ENCODE measurements around the gene FOXE3.
A peak's percentile ranks its signal among the peaks of the same experiment; 100 is the strongest.

The FOXE3 gene

GRCh38 chr1:47406966-47407365 lies 9.1 kb upstream of the FOXE3 start:
- DNase-seq = no peak

DNA sequence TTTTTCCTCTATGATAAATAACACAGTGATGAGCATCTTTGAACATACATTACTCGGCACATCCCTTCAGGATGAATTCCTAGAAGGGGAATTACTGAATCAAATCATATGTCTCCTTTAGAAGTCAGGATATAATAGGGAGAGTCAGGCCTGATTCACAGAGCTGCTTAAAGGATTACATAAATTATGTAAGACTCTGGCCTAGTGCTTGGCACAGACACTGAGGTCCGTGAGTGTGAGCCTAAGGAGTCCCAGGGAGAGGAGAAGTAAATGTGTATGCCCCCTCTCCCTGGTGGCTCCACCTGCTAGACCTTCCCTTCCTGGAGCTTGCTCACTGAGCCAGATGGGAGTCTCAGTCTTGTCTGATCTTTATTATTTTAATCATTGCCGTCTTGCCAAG lies 8.6 kb upstream of the FOXE3 start:
- no peak for DNase-seq

GRCh38 chr1:47409311-47410067 lies 6.6 kb upstream of the FOXE3 start:
- DNase-seq = no peak

GRCh38 chr1:47410068-47410455 lies 6.0 kb upstream of the FOXE3 start:
- DNase-seq = no peak

- DNase-seq = no peak
Measured at GRCh38 chr1:47411436-47411835, 4.6 kb upstream of the FOXE3 start.

DNA sequence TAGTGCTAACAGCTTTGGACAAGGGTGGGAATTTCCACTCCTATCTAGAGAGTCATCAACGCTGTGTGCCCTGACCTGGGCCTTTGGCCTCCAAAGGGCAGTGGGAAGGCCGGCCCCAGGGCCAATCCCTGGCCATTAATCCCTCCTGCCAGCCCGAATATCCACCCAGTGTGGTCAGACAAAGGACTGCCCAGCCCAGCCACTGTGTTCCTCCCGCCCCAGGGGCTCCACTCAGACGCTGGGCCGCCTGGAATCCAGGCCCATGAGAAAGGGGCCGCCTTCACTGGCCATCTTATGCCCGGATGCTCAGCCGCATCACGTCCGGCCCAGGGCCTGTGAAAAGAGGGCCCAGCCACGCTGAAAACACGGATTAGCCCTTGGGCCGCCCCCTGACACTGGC lies 3.6 kb upstream of the FOXE3 start:
- no peak for DNase-seq

GRCh38 chr1:47416319-47417169 lies 459 bp downstream of the FOXE3 start:
- no peak for DNase-seq

GRCh38 chr1:47417170-47418044 lies 1.3 kb downstream of the FOXE3 start:
- DNase-seq = no peak

DNA sequence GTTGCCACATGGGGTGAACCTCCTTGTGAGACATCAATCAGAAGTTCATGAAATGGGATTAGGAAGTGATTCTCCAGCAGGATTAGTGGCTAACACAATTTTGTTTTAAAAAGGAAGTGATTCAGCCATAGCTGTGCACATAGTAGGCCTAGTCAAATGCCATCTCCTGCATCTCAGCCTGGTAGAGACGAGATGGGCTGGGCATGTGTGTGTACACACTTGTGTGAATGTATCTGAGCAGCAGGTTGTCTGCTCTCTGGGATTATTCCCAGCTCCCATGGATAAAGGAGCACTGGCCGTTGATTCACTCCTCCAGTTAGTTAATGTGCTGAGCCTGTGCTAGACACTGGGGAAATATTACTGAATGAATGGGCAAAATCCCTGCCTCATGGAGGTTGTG lies 2.0 kb downstream of the FOXE3 start:
- no peak for DNase-seq

- DNase-seq = no peak
Measured at GRCh38 chr1:47418681-47419325, 2.7 kb downstream of the FOXE3 start.

- no peak for DNase-seq
Measured at GRCh38 chr1:47420547-47420946, 4.5 kb downstream of the FOXE3 start.

GRCh38 chr1:47423872-47424271 lies 7.8 kb downstream of the FOXE3 start:
- no peak for DNase-seq

DNA sequence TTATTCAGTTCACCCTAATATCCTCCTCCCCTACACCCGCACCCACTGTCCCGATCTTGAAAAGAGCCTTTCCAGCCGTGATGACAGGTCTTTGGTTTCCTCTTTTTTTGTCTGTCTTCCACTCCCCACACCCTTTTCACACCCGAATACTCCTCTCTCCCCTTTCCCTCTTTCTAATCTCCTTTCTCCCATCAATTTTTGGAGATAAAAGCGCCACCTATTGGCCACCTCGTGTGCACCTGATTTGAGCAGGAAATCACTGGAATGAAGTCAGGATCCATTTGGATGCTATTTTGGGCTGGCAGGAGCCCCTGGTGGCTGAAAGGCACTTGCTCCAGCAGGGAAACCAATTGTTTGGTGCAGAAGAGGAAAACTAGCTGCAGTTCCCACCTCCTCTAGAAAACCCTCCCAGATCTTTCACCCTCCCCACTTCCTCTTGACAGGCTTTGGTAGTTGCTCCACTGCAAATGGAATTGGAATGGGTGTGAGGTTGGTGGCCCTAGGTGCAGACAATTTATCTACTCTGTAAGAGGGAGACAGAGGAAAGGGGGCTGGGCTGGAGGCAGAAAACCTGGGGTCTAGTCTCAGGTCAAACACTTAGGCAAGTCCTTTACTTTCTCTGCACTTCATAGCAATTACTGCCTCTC lies 8.4 kb downstream of the FOXE3 start:
- peak; percentile 35 for DNase-seq

- DNase-seq = no peak
Measured at GRCh38 chr1:47431534-47431933, 15.4 kb downstream of the FOXE3 start.

DNA sequence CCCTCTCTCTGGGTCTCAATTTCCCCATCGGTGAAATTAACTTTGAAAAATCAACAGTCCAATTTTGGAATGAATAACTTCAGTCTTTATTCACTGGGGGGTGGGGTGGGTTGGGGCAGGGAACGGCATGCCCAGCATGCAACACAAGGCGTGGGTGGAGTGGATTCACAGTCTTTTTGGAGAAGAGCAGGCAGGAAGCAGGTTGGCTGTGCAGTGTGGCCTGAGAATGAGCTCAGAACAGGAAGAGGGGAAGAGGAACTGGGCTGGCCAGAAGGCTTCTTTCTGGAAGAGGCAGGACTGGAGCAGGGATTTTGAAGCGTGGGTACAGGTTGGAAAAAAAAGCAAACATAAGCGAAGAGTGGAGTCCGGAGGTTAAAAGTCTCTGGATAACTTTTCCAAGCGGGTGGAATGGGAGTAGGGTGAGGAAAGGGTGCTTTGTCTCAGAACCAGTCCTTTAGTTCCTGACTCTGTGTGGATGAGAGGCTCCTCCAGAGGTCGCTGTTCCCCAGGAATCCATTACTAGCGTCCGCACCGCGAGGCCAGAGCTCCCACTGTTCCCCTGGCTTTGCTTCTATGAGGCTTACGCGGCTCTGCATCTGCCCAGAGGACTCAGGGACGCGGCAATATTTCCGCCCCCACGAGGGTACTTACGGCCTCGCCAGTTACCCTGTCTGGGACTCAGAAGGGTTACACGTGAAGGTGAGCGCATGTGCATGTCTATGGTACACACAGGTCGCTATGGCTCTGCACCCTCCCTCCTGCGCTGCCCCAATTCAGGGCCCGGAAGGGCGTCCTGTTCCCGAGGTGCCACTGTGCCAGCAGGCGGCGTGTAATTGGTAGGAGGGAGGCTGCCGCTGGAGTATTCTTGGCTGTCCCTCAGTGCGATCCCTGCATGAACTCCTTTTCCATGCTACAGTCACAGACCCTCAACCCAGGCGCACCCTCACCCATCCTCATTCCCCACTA lies 16.3 kb downstream of the FOXE3 start:
- peak; percentile 2 for DNase-seq

DNA sequence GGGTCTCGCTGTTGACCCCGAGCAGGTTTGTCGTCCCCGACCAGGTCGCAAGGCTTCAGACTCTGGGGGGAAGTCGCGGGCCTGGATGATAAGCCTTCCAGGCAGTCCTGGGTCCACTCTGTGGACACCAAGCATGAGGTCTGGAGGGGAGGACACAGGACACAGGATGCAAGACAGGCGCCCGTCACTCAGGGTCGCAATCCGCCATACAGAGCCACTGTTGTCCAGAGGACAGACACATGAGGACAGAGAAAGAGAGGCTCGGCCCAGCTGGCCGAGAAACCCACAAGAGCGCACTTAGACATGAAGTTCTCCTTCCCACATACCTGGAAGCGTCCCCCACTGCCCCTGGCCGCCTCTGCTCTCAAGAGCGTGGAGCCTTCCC lies 16.9 kb downstream of the FOXE3 start:
- DNase-seq = no peak

- no peak for DNase-seq
Measured at GRCh38 chr1:47433477-47434050, 17.5 kb downstream of the FOXE3 start.

DNA sequence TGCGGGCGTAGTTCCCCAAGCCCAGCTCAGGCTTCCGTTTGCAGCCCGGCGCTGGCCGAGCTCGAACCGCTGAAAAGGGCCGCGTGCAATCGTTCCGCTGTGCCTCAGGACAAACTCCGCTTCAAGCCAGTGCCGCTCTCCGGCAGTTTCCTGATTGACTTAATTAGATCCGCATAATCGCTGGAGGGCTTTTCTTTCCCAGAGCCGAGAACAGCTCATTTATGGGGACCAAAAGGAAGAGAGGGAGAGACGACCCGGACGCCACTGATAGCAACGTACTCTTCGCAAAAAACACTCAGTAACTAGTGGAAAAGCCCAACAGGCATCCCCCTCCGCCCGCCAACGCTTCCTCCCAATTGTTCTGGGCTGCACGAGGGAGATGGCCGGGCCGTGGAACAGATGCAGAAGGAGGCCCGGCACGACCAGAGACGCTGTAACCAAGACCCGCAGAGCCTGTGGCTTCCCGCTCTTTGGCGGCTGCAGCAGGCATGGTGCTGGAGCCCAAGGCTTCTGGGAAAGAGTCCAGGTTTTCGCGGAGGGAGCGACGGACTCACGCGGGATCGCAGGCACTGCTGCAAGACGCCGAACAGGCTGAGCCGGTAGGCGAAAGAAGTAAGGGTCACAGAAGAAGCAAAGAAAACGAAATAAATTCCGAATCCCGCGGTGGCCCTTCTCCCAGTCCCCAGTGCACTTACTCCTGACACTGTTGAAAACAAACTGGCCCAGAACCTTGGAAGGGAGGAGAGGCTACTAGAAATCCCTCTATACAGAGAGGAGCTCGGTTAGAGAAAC lies 18.2 kb downstream of the FOXE3 start:
- DNase-seq = no peak

DNA sequence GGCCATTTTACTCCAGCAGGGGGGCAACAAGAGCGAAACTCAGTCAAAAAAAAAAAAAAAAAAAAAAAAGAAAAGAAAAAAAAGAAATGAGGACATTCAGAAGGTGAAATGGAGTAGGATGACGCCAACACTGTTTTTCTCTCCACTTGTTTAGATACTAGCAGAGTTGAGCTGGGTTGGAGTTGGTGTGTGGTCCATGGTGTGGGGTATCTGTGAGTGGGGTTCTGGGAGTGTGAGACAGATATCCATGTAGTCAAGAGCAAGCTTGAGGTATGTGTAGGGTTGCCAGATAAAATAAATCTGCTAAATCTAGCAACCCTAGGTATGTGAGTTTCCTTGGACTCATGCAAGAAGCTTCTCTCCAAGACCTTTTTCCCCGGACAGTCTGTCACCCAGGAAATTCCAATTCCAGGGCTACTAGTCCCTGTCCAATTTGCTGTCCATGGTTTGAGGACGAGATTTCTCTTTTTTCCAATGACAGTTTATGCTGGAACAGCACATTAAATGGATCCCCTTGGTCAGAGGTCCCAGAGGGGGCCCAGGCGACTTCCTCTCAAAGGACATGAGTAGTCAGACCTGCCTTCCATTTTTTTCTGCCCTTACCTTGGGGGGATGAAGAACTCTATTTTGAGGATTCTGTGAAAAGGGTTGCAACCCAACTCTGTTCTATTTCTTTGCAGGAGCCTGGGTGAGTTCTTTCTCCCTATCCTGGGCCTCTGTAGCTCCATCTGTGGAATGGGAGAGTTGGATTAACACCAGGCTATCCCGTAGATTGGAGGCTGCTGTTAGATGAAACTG lies 19.6 kb downstream of the FOXE3 start:
- no peak for DNase-seq
